Subcutaneous abdominal adipose tissue (tissue), 5 donors: ENCODE data around the gene PAX2.

Experiments used
- H3K27ac ChIP-seq: one replicate; pipeline ENCODE4 v1.7.0; 2013; ENCODE audit warnings: low read depth, mild to moderate bottlenecking, inconsistent platforms, low read length, moderate library complexity
- H3K27me3 ChIP-seq, 5 donors: one replicate each; pipeline ENCODE4 v1.7.0; 2013; ENCODE audit warnings: low read length in 5 of 5, inconsistent platforms in 1 of 5; ENCODE audit not compliant: control insufficient read depth in 5 of 5, insufficient read depth in 4 of 5
- H3K36me3 ChIP-seq, 5 donors: one replicate each; pipeline ENCODE4 v1.7.0; 2013; ENCODE audit warnings: low read length in 5 of 5; ENCODE audit not compliant: control insufficient read depth in 5 of 5, insufficient read depth in 5 of 5
- H3K4me1 ChIP-seq, 5 donors: one replicate each; pipeline ENCODE4 v1.7.0; 2013; ENCODE audit warnings: low read length in 5 of 5, mild to moderate bottlenecking in 3 of 5, moderate library complexity in 1 of 5; ENCODE audit not compliant: control insufficient read depth in 5 of 5, insufficient read depth in 5 of 5
- H3K4me3 ChIP-seq, 5 donors: one replicate each; pipeline ENCODE4 v1.7.0; 2013; ENCODE audit warnings: low read length in 5 of 5, low read depth in 1 of 5
- H3K9ac ChIP-seq, 5 donors: one replicate each; pipeline ENCODE4 v1.7.0; 2013; ENCODE audit warnings: low read length in 5 of 5, mild to moderate bottlenecking in 4 of 5, moderate library complexity in 3 of 5
- H3K9me3 ChIP-seq, 5 donors: one replicate each; pipeline ENCODE4 v1.7.0; 2013; ENCODE audit warnings: low read length in 5 of 5; ENCODE audit not compliant: control insufficient read depth in 5 of 5
- donor health status: healthy.
- donor health status: healthy.
- donor health status: healthy.
- donor health status: healthy.
- donor health status: healthy.

PAX2 gene

DNA sequence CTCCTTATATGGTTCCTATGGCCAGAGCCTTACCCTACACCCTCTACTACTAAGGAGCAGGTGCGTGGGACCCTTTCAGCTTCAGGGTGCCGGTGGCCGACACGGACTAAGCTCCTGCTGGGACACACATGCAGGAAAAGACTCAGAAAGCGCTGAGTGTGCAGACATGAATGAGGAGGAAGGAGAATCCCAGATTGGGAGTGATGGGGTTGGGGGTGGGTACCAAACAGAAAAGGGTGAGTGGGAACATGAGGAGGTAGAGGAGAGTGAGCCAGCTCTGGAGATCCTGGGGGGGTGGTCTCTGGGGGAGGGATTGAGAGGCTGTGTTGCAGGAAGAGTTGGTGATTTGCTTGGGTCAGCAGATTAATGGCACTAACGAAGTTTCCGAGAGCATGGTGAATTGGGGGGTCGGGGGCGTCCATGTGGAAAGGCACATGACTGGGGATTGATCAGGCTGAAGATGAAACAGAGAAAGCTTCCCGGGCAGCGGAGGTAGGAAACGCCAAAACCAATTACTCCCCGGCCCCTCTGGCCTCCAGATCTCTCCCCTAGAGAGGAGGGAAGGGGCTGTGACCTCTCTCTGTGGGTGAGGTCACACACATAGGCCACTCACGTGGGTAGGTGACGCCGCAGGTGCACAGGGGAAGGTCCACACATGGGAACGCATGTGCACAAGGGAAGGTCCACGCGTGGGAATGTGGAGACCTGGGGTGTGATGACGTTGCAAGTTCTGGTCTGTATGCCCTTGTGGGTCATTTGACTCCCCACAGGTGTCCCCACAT lies 129.5 kb downstream of the PAX2 start:
- no peak overlapping the region for H3K9ac ChIP-seq
- no peaks in the 10 kb centered on the region for H3K36me3 ChIP-seq
- peaks cover 13 to 45% (median 38%) of the 10 kb centered on the region in 5 donors for H3K27me3 ChIP-seq
- no peak overlapping the region for H3K4me3 ChIP-seq
- no peaks in the 10 kb centered on the region for H3K4me1 ChIP-seq
- H3K9me3 ChIP-seq = no peaks in the 10 kb centered on the region
- H3K27ac ChIP-seq = no peak overlapping the region

- H3K27me3 ChIP-seq = peaks cover 13 to 49% (median 38%) of the 10 kb centered on the region in 5 donors
- no peak overlapping the region for H3K27ac ChIP-seq
- H3K9me3 ChIP-seq = no peaks in the 10 kb centered on the region
- H3K9ac ChIP-seq = no peak overlapping the region
- no peaks in the 10 kb centered on the region for H3K36me3 ChIP-seq
- no peaks in the 10 kb centered on the region for H3K4me1 ChIP-seq
- no peak overlapping the region for H3K4me3 ChIP-seq
These were observed 130.2 kb downstream of the PAX2 start for GRCh38 chr10:100875484-100876166.

DNA sequence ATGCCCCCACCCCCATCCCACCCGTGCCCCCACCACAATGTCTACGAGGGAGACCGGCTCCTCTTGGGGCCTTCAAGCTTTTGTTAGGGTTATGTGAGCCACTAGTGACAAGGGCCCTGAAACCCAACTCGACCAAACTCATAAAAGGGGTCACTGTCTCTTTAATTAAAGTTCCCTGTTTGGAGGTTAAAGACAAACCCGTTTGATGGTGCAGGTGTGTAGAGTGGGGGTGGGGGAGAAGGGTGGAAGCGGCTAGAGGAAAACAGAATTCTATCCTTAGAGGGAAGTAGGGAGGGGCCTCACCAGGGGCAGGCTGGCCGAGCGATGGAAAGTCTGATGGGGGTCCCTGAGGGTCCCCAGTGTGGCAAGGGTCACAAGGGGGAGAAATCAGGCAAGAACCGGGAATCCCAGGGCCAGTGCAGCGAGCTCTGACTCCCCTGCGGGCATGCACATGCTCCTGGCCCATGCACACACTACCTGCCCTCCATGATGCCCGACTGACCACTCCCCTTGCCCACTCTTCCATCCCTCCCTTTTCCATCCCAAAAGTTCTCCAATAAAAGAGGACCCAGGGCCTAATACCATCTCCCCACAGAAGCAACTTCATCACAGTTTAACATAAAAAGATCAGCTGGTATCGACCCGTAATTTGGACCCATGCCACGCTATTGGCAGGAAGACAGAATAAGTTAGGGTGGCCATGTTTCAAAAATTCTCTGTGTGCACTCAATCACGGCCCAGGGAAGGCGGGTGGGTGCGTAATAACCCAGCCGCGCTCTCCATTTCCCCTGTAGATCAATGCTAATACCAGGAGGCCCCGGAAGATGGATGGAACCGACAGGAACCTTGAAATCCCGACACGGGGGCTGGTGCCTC lies 131.4 kb downstream of the PAX2 start:
- H3K27me3 ChIP-seq = peaks cover 13 to 46% (median 38%) of the 10 kb centered on the region in 5 donors
- no peaks in the 10 kb centered on the region for H3K36me3 ChIP-seq
- H3K4me1 ChIP-seq = peaks cover 0 to 5% (median 0%) of the 10 kb centered on the region in 5 donors
- no peak overlapping the region for H3K9ac ChIP-seq
- H3K27ac ChIP-seq = no peak overlapping the region
- no peaks in the 10 kb centered on the region for H3K9me3 ChIP-seq
- H3K4me3 ChIP-seq = no peak overlapping the region

- H3K36me3 ChIP-seq = no peaks in the 10 kb centered on the region
- H3K9ac ChIP-seq = no peak overlapping the region
- no peaks in the 10 kb centered on the region for H3K9me3 ChIP-seq
- peaks cover 13 to 46% (median 38%) of the 10 kb centered on the region in 5 donors for H3K27me3 ChIP-seq
- H3K27ac ChIP-seq = no peak overlapping the region
- H3K4me3 ChIP-seq = no peak overlapping the region
- H3K4me1 ChIP-seq = peaks cover 0 to 9% (median 2%) of the 10 kb centered on the region in 5 donors
These were observed 132.1 kb downstream of the PAX2 start for GRCh38 chr10:100877461-100877850.

GRCh38 chr10:100878291-100878910 lies 133.0 kb downstream of the PAX2 start:
- peaks cover 6 to 41% (median 31%) of the 10 kb centered on the region in 5 donors for H3K27me3 ChIP-seq

More at GRCh38 chr10:100878291-100878910, 133.0 kb downstream of the PAX2 start:
- H3K9me3 ChIP-seq = no peaks in the 10 kb centered on the region
- no peaks in the 10 kb centered on the region for H3K36me3 ChIP-seq
- H3K27ac ChIP-seq = no peak overlapping the region
- no peak overlapping the region for H3K9ac ChIP-seq
- H3K4me3 ChIP-seq = no peak overlapping the region
- peaks cover 0 to 16% (median 4%) of the 10 kb centered on the region in 5 donors for H3K4me1 ChIP-seq
